ENCODE data around the gene RPP21.

DNA sequence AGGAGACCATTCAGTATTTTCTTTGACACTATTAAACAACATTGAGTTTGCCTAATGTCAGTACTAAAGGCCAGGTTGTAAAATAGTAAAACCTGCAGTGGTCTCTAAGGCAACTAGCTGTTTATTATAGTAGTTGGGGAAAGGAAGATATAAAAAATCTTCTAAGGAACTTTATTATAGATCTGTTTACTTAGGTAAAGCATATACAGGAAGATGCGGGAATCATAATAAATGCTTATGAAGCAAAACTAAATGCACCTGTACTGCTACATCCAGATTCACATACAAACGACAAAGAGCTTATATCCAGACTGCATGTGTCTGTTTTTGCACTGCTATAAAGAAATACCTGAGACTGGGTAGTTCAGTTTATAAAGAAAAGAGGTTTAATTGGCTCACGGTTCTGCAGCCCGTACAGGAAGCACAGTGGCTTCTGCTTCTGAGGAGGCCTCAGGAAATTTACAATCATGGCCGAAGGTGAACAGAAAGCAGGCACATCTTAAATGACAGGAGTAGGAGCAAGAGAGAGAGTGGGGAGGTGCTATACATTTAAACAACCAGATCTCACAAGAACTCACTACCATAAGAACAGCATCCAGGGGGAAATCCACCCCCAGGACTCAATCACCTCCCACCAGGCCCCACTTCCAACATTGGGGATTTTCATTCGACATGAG is 26.9 kb upstream of the RPP21 start:
- no peak for TF ChIP-seq BCL11A (IDR thresholded peaks at IDR 0.05; ENCODE audit: low read depth, low read length)
- no peak for TF ChIP-seq IKZF1 (conservative IDR thresholded peaks at IDR 0.05)
- no peak for TF ChIP-seq POLR2AphosphoS5 (IDR thresholded peaks at IDR 0.05; ENCODE audit: low read length)
- TF ChIP-seq STAT3 (IDR thresholded peaks at IDR 0.05; ENCODE audit: low read depth, low read length) = no peak
- no peak for TF ChIP-seq TCF3 (IDR thresholded peaks at IDR 0.05; ENCODE audit: borderline replicate concordance, insufficient read depth, low read depth, low read length)
